Gastrocnemius medialis (tissue), 4 donors: ENCODE results near the gene MAPK8IP3. TPM values are rescaled to one million over a fixed set of nuclear protein-coding genes. Genes with fewer than 3 reads are reported as not detected.

Experiments
- ATAC-seq, 2 donors: fragments of 150-250 bp; one replicate each; pipeline ENCODE4 v1.9.1; 2016
- DNase-seq, 2 donors: peaks; one replicate each; pipeline ENCODE4 v3.0.0-alpha.2; 2019
- H3K27ac ChIP-seq, 4 donors: fragments of 200-600 bp; sonication (generic); 1 replicate in 1 of 4; 2 replicates in 3 of 4; pipeline ENCODE4 v1.5.1; 2016 to 2018; ENCODE audit warnings: mild to moderate bottlenecking in 2 of 4, moderate library complexity in 1 of 4
- H3K27me3 ChIP-seq, 3 donors: fragments of 200-600 bp; sonication (generic) in 2 of 3; 1 replicate in 1 of 3; 2 replicates in 2 of 3; pipeline versions ENCODE4 v1.5.1 to v1.6.0; 2016 to 2019; ENCODE audit warnings: mild to moderate bottlenecking in 1 of 3, moderate library complexity in 1 of 3
- H3K36me3 ChIP-seq, 2 donors: fragments of 200-600 bp; sonication (generic) in 1 of 2; one replicate each; pipeline ENCODE4 v1.5.1; 2017 to 2018
- H3K4me1 ChIP-seq, 2 donors: fragments of 200-600 bp; sonication (generic) in 1 of 2; one replicate each; pipeline ENCODE4 v1.5.1; 2016 to 2017; ENCODE audit warnings: mild to moderate bottlenecking in 2 of 2
- H3K4me3 ChIP-seq, 4 donors: fragments of 200-600 bp; sonication (generic) in 3 of 4; 1 replicate in 1 of 4; 2 replicates in 3 of 4; pipeline ENCODE4 v1.5.1; 2016 to 2019; ENCODE audit warnings: mild to moderate bottlenecking in 2 of 4
- H3K9me3 ChIP-seq, 3 donors: fragments of 200-600 bp; sonication (generic) in 2 of 3; 1 replicate in 1 of 3; 2 replicates in 2 of 3; pipeline ENCODE4 v1.5.1; 2016 to 2019
- POLR2A ChIP-seq, 2 donors: fragments of 450-650 bp; IDR thresholded peaks; one replicate each; pipeline ENCODE4 v1.6.1; 2017; ENCODE audit warnings: antibody characterized with exemption in 2 of 2, mild to moderate bottlenecking in 2 of 2, moderate library complexity in 2 of 2
- in situ Hi-C, 4 donors: fragments of 200-750 bp; cut with MboI; loops; one replicate each; pipeline versions ENCODE4 v1.15.0 to v1.8.0; 2017; ENCODE audit warnings: low sequenced_read_pairs in 4 of 4
- intact Hi-C: fragments of 100-400 bp; cut with DNase I; formaldehyde crosslinking; loops from one replicate; pipeline ENCODE4 v1.15.1; 2023; ENCODE audit warnings: low total_unique reads
- total RNA-seq, 4 donors: library from RNA; depleted of rRNA; stranded (reverse); fragments of >200 nt; gene quantifications; one replicate each; pipeline versions ENCODE4 v1.1.0 to v1.2.3, GENCODE V29; 2016
- TF ChIP-seq, protein P1 (sequence below), 5 experiments: fragments of 450-650 bp in 3 of 5; fragments of 200-600 bp in 2 of 5; sonication (generic) in 2 of 5; IDR thresholded peaks in 4 of 5; conservative IDR thresholded peaks in 1 of 5; 1 replicate in 4 of 5; 2 replicates in 1 of 5; pipeline ENCODE4 v1.5.1; 2016 to 2019; ENCODE audit warnings: antibody characterized with exemption in 5 of 5, mild to moderate bottlenecking in 3 of 5, moderate library complexity in 3 of 5

Gene MAPK8IP3
- total RNA-seq, 4 donors from 2014 or later: 6.5 to 22.6 (median 13.9) TPM

DNA sequence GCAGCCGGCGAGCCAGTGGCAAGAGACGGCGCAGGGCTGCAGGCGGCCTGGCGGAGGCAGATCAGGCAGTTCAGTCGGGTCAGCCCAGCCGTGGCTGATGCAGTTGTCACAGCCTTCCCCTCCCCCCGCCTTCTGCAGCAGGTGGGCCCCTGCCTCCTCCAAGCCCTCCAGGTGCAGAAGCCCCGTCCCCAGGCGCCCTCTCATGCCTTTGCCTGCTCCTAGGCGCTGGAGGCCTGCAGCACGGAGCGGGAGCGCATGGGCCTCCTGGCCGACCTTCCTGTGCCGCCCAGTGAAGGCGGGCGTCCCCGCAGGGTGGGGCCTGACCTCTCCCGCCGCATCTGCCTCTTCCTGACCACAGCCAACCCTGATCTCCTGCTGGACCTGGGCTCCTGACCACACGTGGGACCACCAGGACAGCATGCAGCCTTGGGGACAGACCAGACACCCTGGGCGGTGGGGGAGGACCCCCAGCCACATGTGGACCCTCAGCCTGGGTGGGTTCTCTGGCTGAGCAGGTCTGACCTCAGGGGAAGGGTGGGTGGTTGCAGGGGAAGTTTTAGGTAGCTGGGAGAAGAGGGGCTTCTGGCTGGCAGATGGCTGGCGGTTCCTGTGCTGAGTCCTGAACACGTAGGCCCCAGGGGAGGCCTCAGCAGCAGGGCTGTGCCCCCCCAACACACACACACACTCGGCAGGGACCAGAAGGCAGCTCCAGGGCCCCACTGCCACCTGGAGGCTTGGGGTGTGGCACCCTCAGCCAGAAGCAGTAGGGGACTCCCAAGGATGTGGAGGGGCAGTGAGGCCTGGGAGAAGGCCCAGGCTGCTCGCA lies 70.1 kb downstream of the MAPK8IP3 start:
- no peak for DNase-seq
- Histone ChIP-seq H3K9me3 (no peaks in the 10 kb centered on the region), H3K4me1 (peaks cover 27 to 47% of the 10 kb centered on the region in 2 donors), H3K27ac (no peak overlapping the region), H3K27me3 (no peaks in the 10 kb centered on the region), H3K4me3 (no peak overlapping the region), H3K36me3 (peaks cover 0 to 38% of the 10 kb centered on the region in 2 donors)
- in situ Hi-C loops: no loop called here
- no peak for ATAC-seq
- intact Hi-C loops: loop anchor here (10.0 kb wide), 1 partner anchor 439 kb away; the partner anchor contains the start of genes BRICD5 and PGP
- TF ChIP-seq, protein P1, sequence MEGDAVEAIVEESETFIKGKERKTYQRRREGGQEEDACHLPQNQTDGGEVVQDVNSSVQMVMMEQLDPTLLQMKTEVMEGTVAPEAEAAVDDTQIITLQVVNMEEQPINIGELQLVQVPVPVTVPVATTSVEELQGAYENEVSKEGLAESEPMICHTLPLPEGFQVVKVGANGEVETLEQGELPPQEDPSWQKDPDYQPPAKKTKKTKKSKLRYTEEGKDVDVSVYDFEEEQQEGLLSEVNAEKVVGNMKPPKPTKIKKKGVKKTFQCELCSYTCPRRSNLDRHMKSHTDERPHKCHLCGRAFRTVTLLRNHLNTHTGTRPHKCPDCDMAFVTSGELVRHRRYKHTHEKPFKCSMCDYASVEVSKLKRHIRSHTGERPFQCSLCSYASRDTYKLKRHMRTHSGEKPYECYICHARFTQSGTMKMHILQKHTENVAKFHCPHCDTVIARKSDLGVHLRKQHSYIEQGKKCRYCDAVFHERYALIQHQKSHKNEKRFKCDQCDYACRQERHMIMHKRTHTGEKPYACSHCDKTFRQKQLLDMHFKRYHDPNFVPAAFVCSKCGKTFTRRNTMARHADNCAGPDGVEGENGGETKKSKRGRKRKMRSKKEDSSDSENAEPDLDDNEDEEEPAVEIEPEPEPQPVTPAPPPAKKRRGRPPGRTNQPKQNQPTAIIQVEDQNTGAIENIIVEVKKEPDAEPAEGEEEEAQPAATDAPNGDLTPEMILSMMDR (IDR thresholded peaks at IDR 0.05 in 4 of 5, conservative IDR thresholded peaks at IDR 0.05 in 1 of 5): no peak
- TF ChIP-seq POLR2A (IDR thresholded peaks at IDR 0.05): no peak

DNA sequence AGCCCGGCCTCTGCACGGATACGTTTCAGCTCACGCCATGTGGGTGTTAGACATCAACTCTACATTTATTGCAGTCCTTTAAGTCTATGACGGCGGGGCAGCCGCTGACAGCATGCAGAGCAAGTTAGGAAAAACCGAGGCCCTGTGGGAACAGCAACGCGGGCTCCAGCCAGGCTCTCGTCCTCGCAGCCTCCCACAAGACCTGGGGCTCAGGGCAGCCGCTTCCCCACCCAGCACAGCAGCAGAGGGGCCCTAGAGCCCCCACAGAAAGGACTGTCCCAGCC lies 70.6 kb downstream of the MAPK8IP3 start:
- Histone ChIP-seq H3K4me1 (peaks cover 32 to 52% of the 10 kb centered on the region in 2 donors), H3K9me3 (no peaks in the 10 kb centered on the region), H3K27me3 (no peaks in the 10 kb centered on the region), H3K36me3 (peaks cover 0 to 38% of the 10 kb centered on the region in 2 donors), H3K4me3 (no peak overlapping the region), H3K27ac (no peak overlapping the region)
- ATAC-seq: no peak
- TF ChIP-seq POLR2A (IDR thresholded peaks at IDR 0.05): no peak
- TF ChIP-seq, protein P1 (IDR thresholded peaks at IDR 0.05 in 4 of 5, conservative IDR thresholded peaks at IDR 0.05 in 1 of 5): no peak
- in situ Hi-C loops: no loop called here
- intact Hi-C loops: loop anchor here (10.0 kb wide), 1 partner anchor 438 kb away; the partner anchor contains the start of genes BRICD5 and PGP
- no peak for DNase-seq

GRCh38 chr16:1776991-1777374 lies 71.0 kb downstream of the MAPK8IP3 start:
- intact Hi-C loops (loop anchor here (10.0 kb wide), 1 partner anchor 438 kb away; the partner anchor contains the start of genes BRICD5 and PGP), in situ Hi-C loops (no loop called here)
- ATAC-seq (no peak), DNase-seq (no peak)
- no peaks in the 10 kb centered on the region for H3K9me3 ChIP-seq
- no peak overlapping the region for H3K4me3 ChIP-seq
- no peak overlapping the region for H3K27ac ChIP-seq
- TF ChIP-seq POLR2A (IDR thresholded peaks at IDR 0.05): no peak
- TF ChIP-seq, protein P1 (IDR thresholded peaks at IDR 0.05 in 4 of 5, conservative IDR thresholded peaks at IDR 0.05 in 1 of 5): no peak
- peaks cover 0 to 38% of the 10 kb centered on the region in 2 donors for H3K36me3 ChIP-seq
- peaks cover 31 to 50% of the 10 kb centered on the region in 2 donors for H3K4me1 ChIP-seq
- no peaks in the 10 kb centered on the region for H3K27me3 ChIP-seq

- no peak for ATAC-seq
- peaks cover 30 to 43% of the 10 kb centered on the region in 2 donors for H3K4me1 ChIP-seq
Observed at GRCh38 chr16:1777375-1778199, 71.6 kb downstream of the MAPK8IP3 start.

More at GRCh38 chr16:1777375-1778199, 71.6 kb downstream of the MAPK8IP3 start:
- TF ChIP-seq, protein P1 (IDR thresholded peaks at IDR 0.05 in 4 of 5, conservative IDR thresholded peaks at IDR 0.05 in 1 of 5): no peak
- TF ChIP-seq POLR2A (IDR thresholded peaks at IDR 0.05): no peak
- peaks cover 0 to 38% of the 10 kb centered on the region in 2 donors for H3K36me3 ChIP-seq
- in situ Hi-C loops: no loop called here
- peak overlapping the region in 1 of 4 donors; percentile 9 for H3K27ac ChIP-seq
- H3K9me3 ChIP-seq: no peaks in the 10 kb centered on the region
- no peaks in the 10 kb centered on the region for H3K27me3 ChIP-seq
- DNase-seq: no peak
- intact Hi-C loops: loop anchor here (10.0 kb wide), 1 partner anchor 437 kb away; the partner anchor contains the start of genes BRICD5 and PGP
- H3K4me3 ChIP-seq: no peak overlapping the region
